Stimulated activated CD4-positive, alpha-beta T cell treated with anti-CD3 and anti-CD28 coated beads, Interleukin-1b, Interleukin-23, amount 100 ng/mL, for 24 hours (primary cell): Measurements from ENCODE around the gene INSR.
"Not testable (repeated sequence)": the region's sequence is repeated elsewhere in the genome, so short reads cannot be mapped to it uniquely, and the experiment has no call there.

ENCODE experiments used
- DNase-seq, 4 experiments: peaks; one replicate each; pipeline ENCODE4 v3.0.0-alpha.2; 2020; ENCODE audit warnings: low read depth in 4 of 4, low spot score in 1 of 4

Gene INSR

DNA sequence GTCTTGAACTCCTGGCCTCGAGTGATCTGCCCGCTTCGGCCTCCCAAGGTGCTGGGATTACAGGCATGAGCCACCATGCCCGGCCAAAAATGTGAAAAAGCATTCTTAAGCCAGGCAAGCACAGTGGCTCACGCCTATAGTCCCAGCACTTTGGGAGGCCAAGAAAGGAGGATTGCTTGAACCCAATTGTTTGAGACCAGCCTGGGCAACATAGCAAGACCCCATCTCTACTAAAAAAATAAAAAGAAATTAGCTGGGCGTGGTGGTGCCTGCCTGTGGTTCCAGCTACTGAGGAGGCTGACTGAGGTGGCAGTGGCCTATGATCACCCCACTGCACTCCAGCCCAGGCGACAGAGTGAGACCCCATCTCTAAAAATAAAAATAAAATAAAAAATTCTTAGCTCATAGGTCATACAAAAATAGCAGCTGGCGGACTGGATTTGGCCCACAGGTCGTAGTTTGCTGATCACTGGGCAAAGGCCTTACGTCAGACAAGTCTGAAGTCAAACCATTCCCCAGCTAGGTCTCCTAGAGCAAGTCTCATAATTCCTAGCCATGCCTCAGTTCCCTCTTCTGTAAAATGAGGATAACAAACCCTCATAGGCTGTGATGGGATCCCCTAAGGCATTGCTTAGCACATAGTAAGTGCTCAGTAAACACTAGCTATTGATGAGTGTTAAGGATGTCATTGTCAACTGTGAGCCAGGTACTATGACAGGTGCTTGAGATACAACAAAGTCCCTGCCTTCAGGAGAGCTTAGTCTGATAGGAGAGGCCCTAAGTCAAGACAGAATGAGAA, 36.0 kb downstream of the INSR start:
- no peak for DNase-seq

DNA sequence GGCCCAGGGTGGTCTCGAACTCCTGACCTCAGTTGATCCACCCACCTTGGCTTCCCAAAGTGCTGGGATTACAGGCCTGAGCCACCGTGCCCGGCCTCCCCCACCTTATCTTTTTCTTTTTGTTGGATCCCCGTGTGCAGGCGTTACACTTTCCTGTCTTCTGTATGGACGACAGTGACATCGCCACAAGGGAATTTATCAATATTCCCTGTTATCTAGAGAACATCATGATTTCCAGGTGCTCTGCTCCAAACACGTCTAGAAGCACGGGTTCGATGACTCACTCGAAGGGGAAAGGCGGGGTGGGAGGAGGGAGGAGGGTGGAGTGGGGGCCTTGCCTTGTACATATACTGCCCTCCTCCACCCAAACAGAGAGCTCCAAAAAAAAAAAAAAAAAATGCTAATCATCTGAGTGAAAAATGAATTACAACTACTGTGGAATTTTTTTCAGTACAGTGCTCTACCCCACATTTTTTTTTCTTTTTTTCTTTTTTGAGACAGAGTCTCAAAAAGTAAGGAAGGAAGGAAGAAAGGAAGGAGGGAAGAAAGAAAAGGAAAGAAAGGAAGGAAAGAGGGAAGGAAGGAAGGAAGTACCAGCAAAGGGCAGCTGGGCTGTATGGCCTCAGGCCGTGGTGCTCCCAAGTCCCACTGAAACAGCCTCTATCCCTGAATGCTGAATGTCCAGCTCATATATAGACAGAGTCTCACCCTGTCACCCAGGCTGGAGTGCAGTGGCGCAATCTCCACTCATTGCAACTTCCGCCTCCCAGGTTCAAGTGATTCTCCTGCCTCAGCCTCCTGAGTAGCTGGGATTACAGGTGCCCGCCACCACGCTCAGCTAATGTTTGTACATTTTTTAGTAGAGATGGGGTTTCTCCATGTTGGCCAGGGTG, 36.8 kb downstream of the INSR start:
- DNase-seq = no peak

DNA sequence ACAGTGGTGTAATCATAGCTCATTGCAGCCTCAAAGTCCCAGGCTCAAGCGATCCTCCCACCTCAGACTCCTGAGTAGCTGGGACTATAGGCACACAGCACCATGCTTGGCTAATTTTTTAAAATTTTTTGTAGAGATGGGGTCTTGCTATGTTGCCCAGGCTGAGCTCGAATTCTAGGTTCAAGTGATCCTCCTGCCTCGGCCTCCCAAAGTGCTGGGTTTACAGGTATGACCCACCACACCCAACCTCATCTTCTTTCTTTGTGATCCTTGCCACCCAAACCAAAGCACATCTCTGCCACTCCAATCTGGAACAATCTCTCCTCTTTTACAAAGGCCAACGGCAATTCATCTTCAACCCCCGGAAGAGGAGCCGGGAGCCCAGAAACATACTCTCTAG, 38.6 kb downstream of the INSR start:
- no peak for DNase-seq

DNA sequence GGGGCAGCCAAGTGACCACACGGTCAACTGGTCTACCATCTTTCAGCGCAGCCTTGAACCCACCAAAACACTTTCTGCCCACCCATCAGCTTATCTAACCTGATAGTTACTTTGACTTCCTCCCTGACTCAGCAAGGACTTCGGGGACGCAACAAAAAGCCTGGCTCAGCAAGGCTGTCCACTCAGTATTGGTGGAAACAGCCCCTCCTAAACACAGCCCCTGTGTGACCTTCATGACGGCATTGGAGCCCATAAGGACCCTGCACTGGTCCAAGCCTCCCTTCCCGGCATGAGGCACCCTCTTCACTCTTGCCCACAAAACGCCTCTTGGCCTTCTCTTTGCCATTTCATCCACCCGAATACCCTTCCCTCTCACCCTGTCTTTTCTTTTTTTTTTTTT, 39.1 kb downstream of the INSR start:
- DNase-seq = no peak

DNA sequence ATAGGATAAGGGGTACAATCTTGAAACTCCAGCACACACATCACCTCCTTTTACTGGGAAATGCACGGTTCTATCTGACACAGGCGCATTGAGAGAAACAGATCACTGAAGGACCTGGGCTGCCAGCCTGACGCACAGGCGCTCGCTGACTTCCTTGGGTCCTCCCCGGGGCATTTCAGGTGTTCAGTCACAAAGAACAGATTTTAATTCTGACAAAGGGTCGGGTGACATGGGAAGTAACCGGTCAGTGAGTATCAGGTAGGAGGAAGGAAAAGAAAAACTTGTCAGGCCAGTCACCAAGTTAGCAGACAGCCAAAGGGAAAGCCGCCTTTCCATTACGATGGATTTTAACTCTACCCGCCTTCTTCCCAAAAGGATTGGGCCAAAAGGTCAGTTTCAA, 39.6 kb downstream of the INSR start:
- no peak for DNase-seq

DNA sequence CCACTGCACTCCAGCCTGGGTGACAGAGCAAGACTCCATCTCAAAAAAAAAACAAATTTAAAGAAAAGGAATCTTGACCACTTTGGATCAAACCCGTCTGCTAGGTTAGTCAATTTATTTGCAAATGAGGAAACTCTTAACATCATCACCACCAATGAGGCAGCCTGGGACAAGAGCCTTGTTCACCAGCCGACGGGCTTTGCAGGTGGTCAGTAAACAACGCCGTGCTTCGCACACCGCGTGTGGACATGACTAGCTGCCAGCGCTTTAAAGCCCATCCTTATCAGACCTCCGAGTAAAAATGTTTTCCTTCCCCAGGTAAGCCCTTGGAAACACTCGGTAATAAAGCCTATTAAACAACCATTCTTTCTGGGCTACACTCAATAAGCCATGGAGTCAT, 41.9 kb downstream of the INSR start:
- no peak for DNase-seq

DNA sequence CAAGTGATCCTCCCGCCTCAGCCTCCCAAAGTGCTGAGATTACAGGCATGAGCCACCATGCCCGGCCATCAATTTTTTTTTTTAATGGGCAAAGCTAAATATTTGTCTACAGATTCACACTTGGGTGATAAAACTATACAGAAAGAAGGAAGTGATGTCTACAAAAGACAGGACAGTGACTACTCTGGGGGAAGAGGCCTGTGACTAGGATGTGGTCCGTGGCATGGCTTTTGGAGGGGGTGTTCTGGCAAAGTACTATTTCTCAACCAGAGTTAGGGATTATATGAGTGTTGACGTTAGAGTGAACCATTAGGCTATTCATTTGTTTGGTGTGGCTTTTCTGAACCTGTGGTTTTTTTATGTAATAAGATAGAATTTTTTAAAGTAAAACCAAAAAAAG, 42.7 kb downstream of the INSR start:
- no peak for DNase-seq

DNA sequence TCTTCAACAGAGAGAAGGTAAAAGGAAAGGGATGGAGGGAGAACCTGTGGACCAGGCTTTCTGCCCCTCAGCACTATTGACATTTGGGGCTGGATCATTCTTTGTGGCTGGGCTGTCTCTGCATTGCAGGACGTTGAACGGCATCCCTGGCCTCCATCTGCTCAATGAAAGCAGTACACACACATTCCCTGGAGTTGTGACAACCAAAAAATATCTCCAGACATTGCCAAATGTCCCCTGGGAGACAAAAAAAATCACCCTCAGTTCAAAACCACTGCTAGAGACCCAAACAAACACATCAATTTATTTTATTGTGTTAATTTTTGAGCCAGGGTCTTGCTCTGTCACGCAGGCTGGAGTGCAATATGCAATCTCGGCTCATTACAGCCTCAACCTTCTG, 43.3 kb downstream of the INSR start:
- no peak for DNase-seq

DNA sequence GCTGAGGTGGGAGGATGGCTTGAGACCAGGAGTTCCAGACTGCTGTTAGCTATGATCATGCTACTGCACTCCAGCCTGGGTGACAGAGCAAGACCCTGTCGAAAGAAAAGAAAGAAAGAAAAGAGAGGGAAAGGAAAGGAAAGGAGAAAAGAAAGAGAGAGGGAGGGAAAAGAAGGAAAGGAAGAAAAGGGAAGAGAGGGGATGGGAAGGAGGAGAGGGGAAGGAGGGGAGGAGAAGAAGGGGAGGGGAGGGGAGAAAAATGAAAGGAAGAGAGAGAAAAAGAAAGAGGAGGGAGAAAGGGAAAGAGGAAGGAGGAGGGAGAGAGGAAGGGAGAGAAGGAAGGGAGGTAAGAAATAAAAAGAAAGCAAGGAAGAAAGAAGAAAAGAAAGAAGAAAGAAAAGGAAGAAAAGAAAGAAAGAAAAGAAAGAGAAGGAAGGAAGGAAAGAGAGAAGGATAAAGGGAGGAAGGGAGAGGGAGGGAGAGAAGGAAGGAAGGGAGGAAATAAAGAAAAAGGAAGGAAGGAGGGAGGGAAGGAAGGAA, 44.1 kb downstream of the INSR start:
- DNase-seq = no peak

DNA sequence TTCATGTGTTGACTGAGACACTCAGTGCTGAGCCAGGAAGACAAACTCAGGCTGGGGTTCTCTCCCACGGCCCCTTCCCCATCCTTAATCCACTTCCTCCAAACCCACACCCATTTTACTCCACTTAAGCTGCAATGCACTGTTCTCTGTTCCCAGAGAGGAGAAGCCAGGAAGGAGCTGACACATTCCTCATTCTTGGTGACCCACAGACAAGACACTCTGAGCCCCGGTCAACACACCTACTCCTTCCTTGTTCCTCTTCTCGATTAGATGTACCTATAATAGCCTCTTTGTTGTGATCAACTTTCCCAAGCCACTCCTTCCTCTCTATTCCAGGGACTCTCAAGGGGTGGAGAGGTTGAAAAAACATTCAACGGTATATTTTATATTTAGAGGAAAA, 47.1 kb downstream of the INSR start:
- DNase-seq = no peak

DNA sequence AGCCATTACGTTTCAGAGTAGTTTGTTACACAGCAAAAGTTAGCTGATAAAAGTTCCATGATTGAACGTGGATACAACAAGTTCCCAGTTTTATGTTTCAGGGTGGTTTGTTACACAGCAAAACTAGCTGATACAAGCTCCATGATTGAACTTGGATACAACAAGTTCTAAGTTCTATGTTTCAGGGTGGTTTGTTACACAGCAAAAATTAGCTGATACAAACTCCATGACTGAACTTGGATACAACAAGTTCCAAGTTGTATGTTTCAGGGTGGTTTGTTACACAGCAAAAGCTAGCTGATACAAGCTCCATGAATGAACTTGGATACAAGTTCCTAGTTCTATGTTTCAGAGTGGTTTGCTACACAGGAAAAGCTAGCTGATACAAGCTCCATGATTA, 47.6 kb downstream of the INSR start:
- DNase-seq = no peak

DNA sequence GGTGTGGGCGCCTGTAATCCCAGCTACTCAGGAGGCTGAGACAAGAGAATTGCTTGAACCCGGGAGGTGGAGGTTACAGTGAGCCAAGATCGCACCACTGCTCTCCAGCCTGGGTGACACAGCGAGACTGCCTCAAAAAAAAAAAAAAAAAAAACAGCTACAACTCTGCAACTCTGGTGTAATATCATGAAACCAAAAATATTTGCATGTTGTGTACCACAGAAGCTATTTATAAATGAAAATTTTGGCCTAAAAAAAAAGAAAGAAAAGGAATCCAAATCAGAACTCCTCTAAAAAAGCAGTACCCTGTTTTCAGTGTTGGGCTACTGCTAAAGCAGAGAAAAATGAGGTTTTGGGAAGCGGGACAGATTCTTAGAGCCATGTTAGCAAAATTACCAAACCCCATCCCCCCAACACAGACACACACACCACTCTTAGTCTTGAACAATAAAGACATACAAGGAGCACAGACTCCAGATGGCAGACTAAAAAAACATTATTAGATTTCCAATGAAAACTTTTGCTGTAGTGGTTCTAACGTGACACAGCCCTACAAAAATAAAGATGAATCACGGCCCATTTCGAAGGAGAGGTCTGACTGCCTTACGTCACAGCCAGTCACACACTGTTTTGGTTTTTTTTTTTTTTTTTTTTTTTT, 51.5 kb downstream of the INSR start:
- no peak for DNase-seq

DNA sequence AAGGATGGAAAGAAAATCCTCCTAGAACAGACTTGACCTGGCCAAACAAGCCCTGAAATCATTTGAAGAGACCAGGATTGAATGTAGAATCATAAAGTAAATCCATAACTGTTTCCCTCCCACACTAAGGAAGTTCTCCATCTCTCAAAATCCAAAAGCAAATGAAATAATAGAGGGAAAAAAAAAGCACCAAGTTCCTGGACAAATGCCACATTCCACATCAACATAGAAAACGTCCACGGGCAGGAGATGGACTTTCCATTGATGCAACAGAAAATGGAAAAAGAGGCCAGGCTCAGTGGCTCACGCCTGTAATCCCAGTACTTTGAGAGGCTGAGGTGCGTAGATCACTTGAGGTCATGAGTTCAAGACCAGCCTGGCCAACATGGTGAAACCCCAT, 56.2 kb downstream of the INSR start:
- DNase-seq = no peak

DNA sequence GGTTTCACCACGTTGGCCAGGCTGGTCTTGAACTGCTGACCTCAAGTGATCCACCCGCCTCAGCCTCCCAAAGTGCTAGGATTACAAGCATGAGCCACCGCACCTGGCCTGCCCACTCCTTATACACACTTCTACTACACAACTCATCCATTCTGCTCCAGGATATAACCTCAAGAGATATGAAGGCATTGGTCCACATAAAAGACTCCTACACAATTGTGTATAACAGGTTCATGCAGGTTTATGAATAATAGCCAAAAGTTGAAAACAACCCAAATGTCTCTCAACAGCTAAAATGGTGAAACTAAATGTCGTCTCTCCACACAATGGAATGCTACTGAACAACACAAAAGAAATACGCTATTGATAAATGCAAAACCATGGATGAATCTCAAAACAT, 58.1 kb downstream of the INSR start:
- DNase-seq = no peak

DNA sequence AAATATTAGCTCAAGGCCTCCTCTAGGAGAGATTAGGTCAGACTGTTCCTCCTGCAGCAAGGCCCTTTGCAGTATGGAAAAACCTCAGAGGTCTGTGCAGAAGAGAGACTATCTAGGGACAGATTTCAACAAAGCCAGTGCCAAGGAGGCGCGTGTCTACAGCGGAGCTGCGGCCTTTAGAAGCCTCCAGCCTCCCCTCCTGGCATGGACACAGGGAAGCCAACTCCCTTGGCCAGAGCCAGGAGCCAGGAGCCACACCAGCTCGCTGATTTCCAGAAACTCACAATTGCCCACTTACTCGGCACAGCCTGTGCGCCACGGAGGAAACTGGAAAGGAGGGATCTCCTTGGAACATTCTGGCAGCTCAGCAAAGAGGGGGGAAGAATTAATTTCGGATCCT, 63.4 kb downstream of the INSR start:
- DNase-seq = no peak

DNA sequence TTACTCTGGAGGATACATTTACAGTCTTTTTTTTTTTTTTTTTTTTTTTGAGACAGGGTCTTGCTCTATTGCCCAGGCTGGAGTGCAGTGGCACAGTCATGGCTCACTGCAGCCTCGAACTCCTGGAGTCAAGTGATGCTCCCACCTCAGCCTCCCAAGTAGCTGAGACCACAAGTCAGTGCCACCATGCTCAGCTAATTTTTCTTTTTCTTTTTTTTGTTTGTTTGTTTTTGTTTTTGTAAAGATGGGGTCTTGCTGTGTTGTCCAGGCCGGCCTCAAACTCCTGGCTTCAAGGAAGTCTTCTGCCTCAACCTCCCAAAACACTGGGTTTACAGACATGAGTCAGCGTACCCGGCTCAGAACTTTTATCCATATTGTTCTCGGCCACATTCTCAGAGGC, 64.5 kb downstream of the INSR start:
- no peak for DNase-seq

DNA sequence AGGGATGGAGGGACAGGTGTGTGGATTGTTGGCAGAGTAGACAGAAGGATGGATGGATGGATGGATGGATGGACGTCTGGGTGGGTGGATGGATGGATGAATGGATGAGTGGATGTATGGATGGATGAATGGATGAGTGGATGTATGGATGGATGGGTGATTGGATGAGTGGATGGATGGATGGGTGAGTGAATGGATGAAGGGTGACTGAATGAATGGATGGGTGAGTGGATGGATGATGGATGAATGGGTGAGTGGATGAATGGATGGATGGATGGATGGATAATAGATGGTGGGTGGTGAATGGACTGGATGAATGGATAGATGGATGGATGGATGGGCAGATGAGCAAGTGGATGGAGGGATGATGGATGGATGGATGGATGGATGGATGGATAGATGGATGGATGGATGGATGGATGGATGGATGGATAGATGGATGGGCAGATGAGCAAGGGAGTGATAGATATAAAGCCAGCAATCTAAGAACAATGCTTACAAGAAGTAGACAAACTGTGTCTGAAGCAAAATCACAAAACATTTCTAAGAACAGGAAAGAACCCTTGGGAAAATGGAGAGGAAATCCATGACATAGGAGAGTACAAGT, 65.2 kb downstream of the INSR start:
- no peak for DNase-seq

DNA sequence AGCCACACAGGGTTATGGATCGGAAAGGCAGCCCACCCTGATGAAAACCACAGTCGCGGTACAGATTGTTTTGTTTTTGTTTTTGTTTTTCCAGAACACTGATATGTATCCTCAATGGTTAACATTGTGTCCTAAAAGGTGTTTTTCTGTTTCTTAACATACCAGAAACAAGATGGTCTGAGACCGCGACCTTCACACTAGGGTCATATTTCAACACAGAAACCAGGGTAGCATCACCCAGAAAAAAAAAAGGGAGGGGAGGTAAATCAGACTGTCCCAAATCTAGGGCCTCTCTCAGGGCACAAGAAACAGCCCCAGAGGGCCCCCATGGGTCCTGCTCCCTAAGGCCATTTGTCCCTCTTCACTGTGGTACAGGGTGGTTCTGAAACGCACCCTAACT, 66.5 kb downstream of the INSR start:
- no peak for DNase-seq

DNA sequence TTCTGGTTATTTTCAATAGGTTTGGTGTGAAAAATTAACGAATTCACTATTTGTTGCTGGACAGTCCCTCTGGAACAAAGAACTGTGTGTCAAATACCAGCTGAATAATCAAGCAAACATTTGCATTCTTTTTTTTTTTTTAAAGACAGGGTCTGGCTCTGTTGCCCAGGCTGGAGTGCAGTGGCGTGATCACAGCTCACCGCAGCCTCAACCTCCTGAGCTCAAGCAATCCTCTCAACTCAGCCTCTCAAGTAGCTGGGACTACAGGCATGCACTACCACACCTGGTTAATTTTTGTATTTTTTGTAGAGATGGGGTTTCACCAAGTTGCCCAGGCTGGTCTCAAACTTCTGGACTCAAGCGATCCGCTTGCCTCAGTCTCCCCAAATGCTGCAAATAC, 67.1 kb downstream of the INSR start:
- not testable (repeated sequence) for DNase-seq

DNA sequence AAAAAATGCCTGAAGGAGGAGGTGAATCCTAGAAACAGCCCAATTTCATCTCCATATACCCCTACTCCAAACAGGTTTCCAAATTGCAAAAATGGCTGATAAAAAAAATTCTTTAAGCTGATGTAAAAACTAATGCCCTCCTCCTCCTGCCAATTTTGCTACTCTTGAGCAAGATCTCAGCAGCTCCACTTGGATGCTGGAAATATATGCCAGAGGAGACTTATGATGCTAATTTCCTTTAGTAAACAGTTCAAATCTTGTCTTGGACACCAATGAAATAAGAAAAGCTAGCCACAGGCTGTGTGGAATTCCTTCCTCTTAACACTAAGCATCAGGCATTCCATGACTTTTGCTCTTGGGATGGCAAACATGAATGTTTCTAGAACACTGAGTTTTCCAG, 67.5 kb downstream of the INSR start:
- no peak for DNase-seq

DNA sequence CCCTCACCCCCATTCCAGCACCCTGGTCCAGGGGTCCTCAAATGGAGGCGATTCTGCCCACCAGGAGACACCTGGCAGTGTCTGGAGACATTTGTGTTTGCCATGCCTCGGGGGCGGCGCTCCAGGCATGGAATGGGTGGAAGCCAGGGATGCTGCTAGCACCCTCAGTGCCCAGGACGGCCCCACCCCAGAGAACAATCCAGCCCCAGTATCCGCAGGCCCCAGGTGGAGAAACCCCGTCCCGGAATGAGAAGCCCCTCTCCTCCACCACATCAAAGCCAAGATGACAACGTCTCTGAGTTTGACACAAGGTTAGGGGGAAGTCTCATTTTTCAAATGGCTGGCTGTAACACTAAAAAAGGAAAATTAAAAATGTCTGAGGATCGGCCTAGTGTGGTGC, 68.5 kb downstream of the INSR start:
- no peak for DNase-seq
